ENCODE results near the gene BBS9.

GRCh38 chr7:33432821-33433220, 303.5 kb downstream of the BBS9 start:
- no peak for TF ChIP-seq POLR2AphosphoS5 (IDR thresholded peaks at IDR 0.05; ENCODE audit: low read depth, low read length)
- no peak for TF ChIP-seq POLR2A (IDR thresholded peaks at IDR 0.05; ENCODE audit: low read depth, low read length)
- no peak for TF ChIP-seq SPI1 (IDR thresholded peaks at IDR 0.05; ENCODE audit: low read depth, low read length)
- TF ChIP-seq TAF1 (IDR thresholded peaks at IDR 0.05; ENCODE audit: low read depth, low read length): no peak
- TF ChIP-seq PAX5 (IDR thresholded peaks at IDR 0.05; ENCODE audit: insufficient read depth, low read length, severe bottlenecking): no peak

All from GM12891 (cell line).